Neural cell (in vitro differentiated cells): ENCODE data around the gene PLCB4.

Source experiments
- MXI1 ChIP-seq: fragments of 450-650 bp; conservative IDR thresholded peaks from 2 replicates; pipeline ENCODE4 v1.6.1; 2014; ENCODE audit warnings: antibody characterized with exemption, mild to moderate bottlenecking; ENCODE audit not compliant: poor library complexity, severe bottlenecking
- POLR2AphosphoS5 ChIP-seq: IDR thresholded peaks from 2 replicates; pipeline ENCODE4 v1.6.1; 2012
- TF ChIP-seq, protein P1 (sequence below): fragments of 450-650 bp; IDR thresholded peaks from 2 replicates; pipeline ENCODE4 v1.5.1; 2014; ENCODE audit warnings: antibody characterized with exemption, mild to moderate bottlenecking, moderate library complexity; ENCODE audit not compliant: poor library complexity, severe bottlenecking

- TF ChIP-seq POLR2AphosphoS5 (no peak), MXI1 (no peak)
- TF ChIP-seq, protein P1, sequence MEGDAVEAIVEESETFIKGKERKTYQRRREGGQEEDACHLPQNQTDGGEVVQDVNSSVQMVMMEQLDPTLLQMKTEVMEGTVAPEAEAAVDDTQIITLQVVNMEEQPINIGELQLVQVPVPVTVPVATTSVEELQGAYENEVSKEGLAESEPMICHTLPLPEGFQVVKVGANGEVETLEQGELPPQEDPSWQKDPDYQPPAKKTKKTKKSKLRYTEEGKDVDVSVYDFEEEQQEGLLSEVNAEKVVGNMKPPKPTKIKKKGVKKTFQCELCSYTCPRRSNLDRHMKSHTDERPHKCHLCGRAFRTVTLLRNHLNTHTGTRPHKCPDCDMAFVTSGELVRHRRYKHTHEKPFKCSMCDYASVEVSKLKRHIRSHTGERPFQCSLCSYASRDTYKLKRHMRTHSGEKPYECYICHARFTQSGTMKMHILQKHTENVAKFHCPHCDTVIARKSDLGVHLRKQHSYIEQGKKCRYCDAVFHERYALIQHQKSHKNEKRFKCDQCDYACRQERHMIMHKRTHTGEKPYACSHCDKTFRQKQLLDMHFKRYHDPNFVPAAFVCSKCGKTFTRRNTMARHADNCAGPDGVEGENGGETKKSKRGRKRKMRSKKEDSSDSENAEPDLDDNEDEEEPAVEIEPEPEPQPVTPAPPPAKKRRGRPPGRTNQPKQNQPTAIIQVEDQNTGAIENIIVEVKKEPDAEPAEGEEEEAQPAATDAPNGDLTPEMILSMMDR, result no peak
These were observed 149.7 kb downstream of the PLCB4 start for GRCh38 chr20:9218531-9218961.
